CD4-positive, alpha-beta T cell treated with Interleukin-4 for 4 hours (primary cell): ENCODE data around the gene C3orf33.

Experiments
- DNase-seq: peaks from one replicate; pipeline ENCODE4 v3.0.0-alpha.2; 2020

The C3orf33 gene

DNA sequence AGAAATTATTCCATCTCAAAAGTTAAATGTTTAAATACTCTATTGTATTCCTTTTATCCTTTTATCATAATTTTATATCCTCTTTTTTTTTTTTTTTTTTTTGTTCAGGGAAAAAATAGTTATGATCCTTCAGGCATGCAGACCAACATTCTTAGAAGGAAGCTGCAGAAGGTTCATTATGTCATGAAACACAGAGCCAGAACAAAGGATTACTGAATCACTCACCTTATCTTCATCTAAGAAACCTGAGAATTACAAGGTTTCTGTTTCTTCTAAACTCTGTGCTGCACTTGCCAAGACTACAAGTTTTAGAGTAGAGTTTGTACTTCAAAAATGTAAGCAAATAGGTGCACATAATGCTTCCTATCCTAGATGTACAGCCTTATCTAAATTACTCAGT, 64.5 kb downstream of the C3orf33 start:
- DNase-seq, result no peak

- no peak for DNase-seq
These were observed 65.0 kb downstream of the C3orf33 start for GRCh38 chr3:155741101-155741500.

DNA sequence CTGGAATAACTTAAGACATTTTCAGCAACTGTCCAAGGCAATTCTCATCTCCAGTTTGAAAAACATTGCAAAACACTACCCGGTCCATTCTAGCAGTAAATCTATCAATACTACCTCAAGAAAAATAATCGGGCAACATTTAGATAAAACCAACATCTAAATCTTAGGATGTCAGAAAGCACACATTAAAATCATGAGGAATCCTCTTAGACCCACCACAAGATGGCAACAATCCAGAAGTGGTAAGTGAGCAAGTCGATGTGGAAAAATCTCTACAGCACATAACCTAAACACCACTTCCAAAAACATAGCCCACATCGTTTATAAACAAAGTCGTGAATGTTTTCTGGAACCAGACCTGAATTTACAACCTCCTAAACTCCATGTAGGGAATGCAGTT, 66.9 kb downstream of the C3orf33 start:
- DNase-seq, result no peak

GRCh38 chr3:155738580-155739076, 67.5 kb downstream of the C3orf33 start:
- DNase-seq, result no peak

DNA sequence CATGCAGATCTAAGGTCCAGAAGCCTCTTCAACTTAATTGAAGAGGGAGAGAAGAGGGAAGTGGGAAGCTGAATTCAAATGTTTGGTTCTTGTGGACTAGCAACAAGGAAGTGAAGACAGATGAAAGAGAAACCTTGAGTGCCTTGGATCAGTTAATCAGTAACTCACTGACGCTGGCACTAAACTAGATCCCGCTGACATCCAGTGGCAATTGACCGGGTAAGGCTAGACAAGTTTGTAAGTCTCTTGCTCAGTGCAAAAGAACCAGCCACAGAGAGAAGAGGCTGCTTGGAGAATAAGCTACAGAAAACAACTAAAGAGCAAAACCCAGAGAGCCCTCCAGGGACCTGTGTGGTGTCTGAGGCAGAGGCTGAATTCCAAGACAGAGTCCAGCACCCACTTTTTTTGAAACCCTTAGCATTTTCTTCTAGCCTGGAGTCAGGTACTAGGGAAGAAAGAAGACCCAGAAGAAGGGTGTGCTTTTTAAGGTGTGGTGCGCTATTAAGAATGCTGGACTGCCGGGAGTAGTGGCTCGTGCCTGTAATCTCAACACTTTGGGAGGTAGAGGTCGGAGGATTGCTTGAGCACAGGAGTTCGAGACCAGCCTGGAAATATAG, 68.1 kb downstream of the C3orf33 start:
- DNase-seq, result no peak

DNA sequence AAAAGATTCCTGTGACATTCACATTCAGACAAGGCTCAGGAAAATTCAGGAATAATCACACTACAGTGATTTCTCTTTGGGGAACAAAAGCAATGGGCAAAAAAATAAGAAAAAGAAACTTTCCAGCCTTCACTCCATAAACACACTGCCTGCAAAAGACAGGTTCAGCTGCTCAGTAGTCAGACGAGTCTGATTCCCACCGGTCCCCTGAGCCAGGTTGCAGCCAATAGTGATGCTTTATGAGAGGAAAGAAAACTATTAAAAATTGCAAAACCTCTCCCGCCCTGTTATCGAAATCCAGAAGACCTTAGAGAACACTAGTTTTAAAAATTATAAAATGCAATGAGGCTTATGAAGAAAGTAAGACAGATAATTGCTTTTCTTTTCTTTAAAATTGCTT, 69.7 kb downstream of the C3orf33 start:
- DNase-seq, result no peak

GRCh38 chr3:155730843-155731242, 75.2 kb downstream of the C3orf33 start:
- no peak for DNase-seq

DNA sequence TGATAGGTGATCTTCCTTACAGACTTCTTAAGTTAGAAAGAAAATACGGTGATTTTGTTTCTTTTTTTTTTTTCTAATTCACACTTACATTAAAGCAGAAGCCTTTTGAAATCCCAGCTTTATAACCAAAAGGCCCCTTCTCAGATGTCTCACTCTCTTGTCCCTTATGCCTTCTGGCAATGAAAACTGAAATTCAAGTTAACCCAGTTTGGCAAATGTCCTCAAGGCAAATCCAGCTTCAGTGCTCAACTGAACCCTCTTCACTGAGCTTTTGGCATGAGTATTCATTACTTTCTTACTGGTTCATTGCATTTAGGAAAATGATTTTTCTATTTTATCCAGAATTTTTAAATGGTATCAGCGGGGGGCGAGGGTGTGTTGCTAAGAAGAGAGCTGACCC, 78.2 kb downstream of the C3orf33 start:
- no peak for DNase-seq

DNA sequence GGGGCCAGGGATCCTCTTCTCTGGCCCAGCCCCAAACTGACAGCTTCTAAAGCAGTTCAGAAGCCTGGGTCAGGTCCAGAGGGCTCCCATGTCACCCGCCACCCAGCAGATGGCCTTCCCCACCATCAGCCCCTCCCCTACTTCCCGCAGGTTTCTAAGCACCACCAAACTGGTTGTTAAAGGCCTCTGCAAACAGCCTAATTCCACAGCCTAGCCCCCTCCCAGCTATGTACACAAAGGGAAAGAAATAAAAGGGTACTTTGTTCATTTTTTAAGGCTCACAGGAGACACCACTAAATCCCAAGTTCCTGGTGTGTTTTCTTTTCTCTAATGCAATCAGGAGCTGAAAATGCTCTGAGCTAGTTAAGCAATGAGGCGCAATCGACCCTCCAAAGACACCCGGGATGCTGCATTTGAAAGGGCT, 91.8 kb downstream of the C3orf33 start:
- no peak for DNase-seq
